Small intestine (tissue), 7 donors: Measurements from ENCODE around the gene ADSL. TPM values are rescaled to one million over a fixed set of nuclear protein-coding genes. Genes with fewer than 3 reads are reported as not detected.

Experiments
- DNase-seq, 2 donors: peaks; one replicate each; pipeline versions ENCODE4 v3.0.0 to v3.0.0-alpha.2; 2013
- FAIRE-seq: peaks from 2 replicates; lab custom pipeline; 2012; peaks lifted over from hg19 to GRCh38; lab: Jason Lieb, UNC
- H3K27ac ChIP-seq, 3 donors: one replicate each; pipeline ENCODE4 v1.5.1; 2013; ENCODE audit warnings: low read length in 2 of 3, mild to moderate bottlenecking in 2 of 3, control low read depth in 1 of 3, inconsistent platforms in 1 of 3, low read depth in 1 of 3, moderate library complexity in 1 of 3
- H3K27me3 ChIP-seq, 3 donors: one replicate each; pipeline ENCODE4 v1.6.1; 2013; ENCODE audit warnings: low read length in 3 of 3, inconsistent platforms in 1 of 3; ENCODE audit not compliant: control insufficient read depth in 3 of 3, insufficient read depth in 3 of 3
- H3K36me3 ChIP-seq, 3 donors: one replicate each; pipeline ENCODE4 v1.6.1; 2013; ENCODE audit warnings: low read length in 3 of 3, inconsistent platforms in 1 of 3, low read depth in 1 of 3, mild to moderate bottlenecking in 1 of 3, moderate library complexity in 1 of 3; ENCODE audit not compliant: control insufficient read depth in 3 of 3, insufficient read depth in 2 of 3
- H3K4me1 ChIP-seq, 3 donors: one replicate each; pipeline ENCODE4 v1.6.1; 2013; ENCODE audit warnings: low read length in 2 of 3, inconsistent platforms in 1 of 3, low read depth in 1 of 3, mild to moderate bottlenecking in 1 of 3, moderate library complexity in 1 of 3; ENCODE audit not compliant: control insufficient read depth in 3 of 3, insufficient read depth in 2 of 3
- H3K4me3 ChIP-seq, 3 donors: one replicate each; pipeline ENCODE4 v1.5.1; 2013; ENCODE audit warnings: low read length in 3 of 3, control low read depth in 1 of 3, inconsistent platforms in 1 of 3, low read depth in 1 of 3, mild to moderate bottlenecking in 1 of 3, moderate library complexity in 1 of 3
- H3K9me3 ChIP-seq, 2 donors: one replicate each; pipeline ENCODE4 v1.6.1; 2013; ENCODE audit warnings: low read depth in 1 of 2, low read length in 1 of 2; ENCODE audit not compliant: control insufficient read depth in 2 of 2, insufficient read depth in 1 of 2
- WGBS, 3 donors: extraction: QIAGEN DNeasy Blood & Tissue Kit; methylation state at CpG; one replicate each; pipeline ENCODE4 v1.1.7; 2013; 5-methylcytosine and 5-hydroxymethylcytosine counted together
- polyA plus RNA-seq, 4 donors: library from polyadenylated mRNA; stranded (reverse) in 3 of 4; unstranded in 1 of 4; fragments of 200-250 nt in 3 of 4; fragments of 120-200 nt in 1 of 4; gene quantifications; one replicate each; pipeline versions ENCODE4 v1.2.1 to v1.2.3, GENCODE V29; 2013
- donor health status: healthy with polysubstance abuse.
- donor health status: control.
- donor health status: control.
- donor health status: Bipolar disorder and iron deficiency.
- donor health status: healthy.

ADSL gene
- polyA plus RNA-seq, 4 donors: 23.9 to 78.2 (median 45.2) TPM

DNA sequence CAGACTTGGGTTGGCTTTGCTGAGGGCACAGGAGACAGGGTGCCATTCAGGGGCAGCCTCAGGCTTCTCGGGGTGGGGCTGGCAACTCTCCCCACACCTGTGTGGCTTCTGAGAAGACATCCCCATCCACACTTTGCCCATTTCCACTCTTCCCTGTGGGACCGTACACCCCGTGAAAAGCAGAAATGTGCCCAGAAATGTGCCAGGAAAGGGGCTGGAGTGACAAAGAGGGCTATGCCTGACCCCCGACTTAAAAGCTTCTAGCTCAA lies 74.7 kb downstream of the ADSL start:
- H3K9me3 ChIP-seq: no peaks in the 10 kb centered on the region
- H3K27me3 ChIP-seq: no peaks in the 10 kb centered on the region
- DNase-seq: no peak
- FAIRE-seq: no peak
- peaks cover 17 to 99% (median 21%) of the 10 kb centered on the region in 3 donors for H3K36me3 ChIP-seq
- H3K4me3 ChIP-seq: no peak overlapping the region
- no peaks in the 10 kb centered on the region for H3K4me1 ChIP-seq
- WGBS, 3 donors: 90 to 95% (median 91%) methylated on average over 4 of the region's 4 CpGs
- no peak overlapping the region for H3K27ac ChIP-seq

DNA sequence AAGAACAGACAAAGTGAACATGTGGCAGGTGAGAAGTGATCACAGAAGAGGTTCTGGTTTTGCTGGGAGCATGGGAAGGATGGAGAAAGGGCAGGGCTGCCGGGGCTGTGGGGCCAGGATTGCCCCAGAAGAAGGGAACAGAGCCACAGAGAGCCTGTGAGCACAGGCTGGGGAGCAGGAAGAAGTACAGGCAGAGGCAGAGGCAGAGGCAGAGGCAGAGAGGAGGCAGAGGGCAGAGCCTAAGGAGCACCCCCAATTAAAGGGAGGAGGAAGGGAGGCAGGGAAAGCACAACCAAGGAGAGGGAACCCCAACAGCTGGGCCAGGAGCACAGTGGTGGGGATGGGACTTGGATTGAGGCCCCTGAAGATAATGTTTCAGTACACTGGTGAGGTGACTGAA lies 75.6 kb downstream of the ADSL start:
- no peak for DNase-seq
- H3K27ac ChIP-seq: no peak overlapping the region
- H3K9me3 ChIP-seq: no peaks in the 10 kb centered on the region
- no peaks in the 10 kb centered on the region for H3K4me1 ChIP-seq
- FAIRE-seq: no peak
- H3K36me3 ChIP-seq: peaks cover 17 to 99% (median 17%) of the 10 kb centered on the region in 3 donors
- H3K4me3 ChIP-seq: no peak overlapping the region
- 91 to 100% (median 92%) methylated on average over 1 of the region's 1 CpG for WGBS, 3 donors
- no peaks in the 10 kb centered on the region for H3K27me3 ChIP-seq

DNA sequence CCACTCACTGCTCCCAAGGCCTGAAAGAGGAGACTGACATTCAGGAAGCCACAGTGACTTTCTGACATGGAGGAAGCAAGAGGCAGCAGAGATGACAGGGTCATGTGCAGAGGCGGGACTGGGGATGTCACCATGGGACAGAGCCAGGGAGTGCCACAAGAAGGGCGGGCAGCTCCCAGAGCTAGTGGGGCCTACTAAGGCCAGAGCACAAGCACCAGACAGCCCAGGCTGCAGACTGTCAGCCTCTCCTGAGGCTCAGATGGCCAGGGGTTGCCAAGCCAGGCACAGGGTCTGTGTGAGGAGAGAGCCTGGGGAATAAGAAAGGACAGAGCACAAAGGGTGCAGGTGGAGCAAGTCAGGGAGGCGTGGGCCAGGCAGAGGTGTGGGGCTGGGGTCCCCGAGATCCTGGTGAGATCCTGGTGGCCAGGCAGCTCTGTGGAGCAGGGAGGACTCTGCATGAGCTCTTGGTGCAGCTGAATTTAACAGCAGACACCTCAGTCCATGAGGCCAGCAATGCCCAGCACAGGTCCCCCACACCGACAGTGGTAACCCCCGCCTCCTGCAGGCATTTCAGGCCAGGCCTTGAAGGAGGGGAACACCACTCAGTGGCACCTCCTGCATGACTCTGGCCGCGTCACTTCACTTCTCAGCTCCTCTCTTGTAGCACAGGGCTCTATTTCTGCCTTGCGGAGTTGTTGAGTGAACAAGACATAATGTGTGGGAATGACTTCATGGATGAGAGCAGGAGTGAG lies 76.4 kb downstream of the ADSL start:
- Histone ChIP-seq H3K36me3 (peaks cover 13 to 98% (median 17%) of the 10 kb centered on the region in 3 donors), H3K4me1 (no peaks in the 10 kb centered on the region), H3K9me3 (no peaks in the 10 kb centered on the region), H3K27me3 (no peaks in the 10 kb centered on the region), H3K4me3 (no peak overlapping the region), H3K27ac (no peak overlapping the region)
- WGBS, 3 donors: 96 to 98% (median 97%) methylated on average over 8 to 9 of the region's 9 CpGs
- FAIRE-seq (no peak), DNase-seq (no peak)

- FAIRE-seq (no peak), DNase-seq (no peak)
- Histone ChIP-seq H3K4me3 (no peak overlapping the region), H3K36me3 (peaks cover 13 to 98% (median 17%) of the 10 kb centered on the region in 3 donors), H3K4me1 (no peaks in the 10 kb centered on the region), H3K27me3 (no peaks in the 10 kb centered on the region), H3K9me3 (no peaks in the 10 kb centered on the region), H3K27ac (no peak overlapping the region)
- 70 to 81% (median 80%) methylated on average over 5 of the region's 5 CpGs for WGBS, 3 donors
These were observed 77.0 kb downstream of the ADSL start for GRCh38 chr22:40423310-40423688.

GRCh38 chr22:40423882-40424640 lies 77.8 kb downstream of the ADSL start:
- H3K27ac ChIP-seq: no peak overlapping the region
- FAIRE-seq (no peak), DNase-seq (no peak)
- WGBS, 3 donors: 92 to 95% (median 92%) methylated on average over 17 of the region's 17 CpGs
- H3K27me3 ChIP-seq: no peaks in the 10 kb centered on the region
- H3K36me3 ChIP-seq: peaks cover 11 to 97% (median 18%) of the 10 kb centered on the region in 3 donors
- no peaks in the 10 kb centered on the region for H3K9me3 ChIP-seq
- H3K4me1 ChIP-seq: no peaks in the 10 kb centered on the region
- H3K4me3 ChIP-seq: no peak overlapping the region

- no peak for FAIRE-seq
- Histone ChIP-seq H3K36me3 (peaks cover 11 to 93% (median 18%) of the 10 kb centered on the region in 3 donors), H3K4me1 (no peaks in the 10 kb centered on the region), H3K27me3 (no peaks in the 10 kb centered on the region), H3K9me3 (no peaks in the 10 kb centered on the region), H3K27ac (no peak overlapping the region), H3K4me3 (no peak overlapping the region)
- no peak for DNase-seq
- WGBS, 3 donors: 90 to 97% (median 97%) methylated on average over 5 of the region's 5 CpGs
These were observed 78.8 kb downstream of the ADSL start for GRCh38 chr22:40425082-40425481.

GRCh38 chr22:40426594-40427333 lies 80.5 kb downstream of the ADSL start:
- WGBS, 3 donors: 86 to 89% (median 88%) methylated on average over 9 of the region's 9 CpGs
- no peaks in the 10 kb centered on the region for H3K9me3 ChIP-seq
- H3K4me1 ChIP-seq: no peaks in the 10 kb centered on the region
- H3K27me3 ChIP-seq: no peaks in the 10 kb centered on the region
- no peak overlapping the region for H3K4me3 ChIP-seq
- DNase-seq (no peak), FAIRE-seq (no peak)
- peaks cover 8 to 87% (median 13%) of the 10 kb centered on the region in 3 donors for H3K36me3 ChIP-seq
- no peak overlapping the region for H3K27ac ChIP-seq

DNA sequence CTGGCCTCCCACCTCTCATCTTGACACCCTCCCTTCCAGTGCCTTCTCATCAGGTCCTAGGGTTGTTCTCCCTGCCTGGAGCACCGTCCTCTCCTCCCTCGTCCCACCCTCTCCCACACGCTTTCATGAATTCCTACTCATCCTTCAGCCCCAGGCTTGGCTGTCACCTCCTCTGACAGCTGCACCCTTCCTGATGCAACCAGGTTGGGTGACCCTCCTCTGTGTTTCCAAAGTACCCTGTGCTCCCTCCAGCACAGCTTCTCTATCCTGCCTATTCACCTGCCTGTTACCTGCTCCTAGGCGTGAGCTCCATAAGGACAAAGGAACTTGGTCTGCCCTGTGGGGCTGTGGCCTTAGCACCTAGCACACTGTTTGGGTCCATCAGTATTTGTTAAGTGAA lies 82.5 kb downstream of the ADSL start:
- FAIRE-seq (no peak), DNase-seq (no peak)
- H3K27ac ChIP-seq: no peak overlapping the region
- H3K9me3 ChIP-seq: no peaks in the 10 kb centered on the region
- H3K36me3 ChIP-seq: peaks cover 8 to 72% (median 11%) of the 10 kb centered on the region in 3 donors
- 92 to 99% (median 96%) methylated on average over 4 of the region's 4 CpGs for WGBS, 3 donors
- no peaks in the 10 kb centered on the region for H3K4me1 ChIP-seq
- no peaks in the 10 kb centered on the region for H3K27me3 ChIP-seq
- no peak overlapping the region for H3K4me3 ChIP-seq
